ENCODE data around the gene KIAA0513. TPM values are rescaled to one million over a fixed set of nuclear protein-coding genes. Genes with fewer than 3 reads are reported as not detected.
A peak's percentile ranks its signal among the peaks of the same experiment; 100 is the strongest.

KIAA0513 gene, protein sequence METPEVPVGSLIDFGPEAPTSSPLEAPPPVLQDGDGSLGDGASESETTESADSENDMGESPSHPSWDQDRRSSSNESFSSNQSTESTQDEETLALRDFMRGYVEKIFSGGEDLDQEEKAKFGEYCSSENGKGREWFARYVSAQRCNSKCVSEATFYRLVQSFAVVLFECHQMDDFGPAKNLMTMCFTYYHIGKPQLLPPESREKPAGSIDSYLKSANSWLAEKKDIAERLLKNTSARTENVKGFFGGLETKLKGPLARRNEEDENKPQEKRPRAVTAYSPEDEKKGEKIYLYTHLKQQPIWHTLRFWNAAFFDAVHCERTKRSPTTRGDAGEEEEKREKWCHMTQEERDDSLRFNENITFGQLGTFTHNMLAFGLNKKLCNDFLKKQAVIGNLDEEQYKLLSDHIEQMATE
- 10 to 100 TPM in 3 of 4 donors, 1 to 10 TPM in 1; 8.2 to 22.4 (median 21.4) TPM for total RNA-seq

DNA sequence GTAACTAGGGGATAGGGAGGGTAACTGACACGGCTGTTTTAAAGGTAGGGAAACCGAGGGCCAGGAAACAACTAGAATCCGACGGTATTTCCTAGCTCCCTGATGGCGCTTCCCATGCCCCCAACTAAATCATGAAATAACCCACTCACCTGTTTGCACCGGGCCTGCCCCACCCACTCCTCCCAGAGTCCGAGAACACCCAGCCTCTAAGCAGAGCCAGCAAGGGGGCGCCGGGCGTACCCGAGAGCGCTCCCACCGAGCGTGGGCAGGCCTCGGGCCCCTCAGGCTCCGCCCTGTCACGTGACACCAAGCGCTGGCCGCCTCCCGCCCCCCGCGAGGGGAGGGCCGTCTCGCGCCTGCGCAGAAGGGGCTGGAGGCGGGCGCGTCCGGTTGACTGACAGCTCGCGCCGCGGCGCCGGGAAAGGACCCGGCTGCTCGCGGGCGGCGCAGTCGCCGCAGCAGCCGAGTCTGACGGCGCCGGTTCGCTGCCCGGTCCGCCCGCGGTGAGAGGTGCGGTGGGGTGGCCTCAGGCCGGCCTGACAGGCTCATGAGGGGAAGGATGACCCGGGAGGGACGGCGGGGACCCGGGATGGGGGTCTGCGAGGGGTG lies at the start of gene KIAA0513:
Gene KIAA0513 (plus strand): TSS at position 447 of the 609 bp plus-strand sequence. CDS start 39,277 bp downstream, outside the sequence.
- H3K27ac ChIP-seq, result peak within 1 kb of the TSS; percentile 80 to 94 (median 92)
- in situ Hi-C loops (cut with MboI; ENCODE audit: low sequenced_read_pairs in 4 of 4), result no loop called here
- ATAC-seq, result peak; percentile 83 to 85
- intact Hi-C loops (cut with DNase I; ENCODE audit: low total_unique reads), result loop anchor here (2.0 kb wide), 1 partner anchor 17 kb away; the partner anchor contains the start of gene ZDHHC7
- no peaks in the 10 kb centered on the region for H3K36me3 ChIP-seq
- DNase-seq, result peak; percentile 88 to 89
- H3K4me3 ChIP-seq, result peak within 1 kb of the TSS; percentile 76 to 94 (median 86)
- no peaks in the 10 kb centered on the region for H3K27me3 ChIP-seq
- H3K9me3 ChIP-seq, result no peaks in the 10 kb centered on the region
- H3K4me1 ChIP-seq, result peaks cover 22 to 31% of the 10 kb centered on the region in 2 donors
- TF ChIP-seq, protein P1, sequence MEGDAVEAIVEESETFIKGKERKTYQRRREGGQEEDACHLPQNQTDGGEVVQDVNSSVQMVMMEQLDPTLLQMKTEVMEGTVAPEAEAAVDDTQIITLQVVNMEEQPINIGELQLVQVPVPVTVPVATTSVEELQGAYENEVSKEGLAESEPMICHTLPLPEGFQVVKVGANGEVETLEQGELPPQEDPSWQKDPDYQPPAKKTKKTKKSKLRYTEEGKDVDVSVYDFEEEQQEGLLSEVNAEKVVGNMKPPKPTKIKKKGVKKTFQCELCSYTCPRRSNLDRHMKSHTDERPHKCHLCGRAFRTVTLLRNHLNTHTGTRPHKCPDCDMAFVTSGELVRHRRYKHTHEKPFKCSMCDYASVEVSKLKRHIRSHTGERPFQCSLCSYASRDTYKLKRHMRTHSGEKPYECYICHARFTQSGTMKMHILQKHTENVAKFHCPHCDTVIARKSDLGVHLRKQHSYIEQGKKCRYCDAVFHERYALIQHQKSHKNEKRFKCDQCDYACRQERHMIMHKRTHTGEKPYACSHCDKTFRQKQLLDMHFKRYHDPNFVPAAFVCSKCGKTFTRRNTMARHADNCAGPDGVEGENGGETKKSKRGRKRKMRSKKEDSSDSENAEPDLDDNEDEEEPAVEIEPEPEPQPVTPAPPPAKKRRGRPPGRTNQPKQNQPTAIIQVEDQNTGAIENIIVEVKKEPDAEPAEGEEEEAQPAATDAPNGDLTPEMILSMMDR (IDR thresholded peaks at IDR 0.05 in 4 of 5, conservative IDR thresholded peaks at IDR 0.05 in 1 of 5), result peak in 4 of 5 experiments; percentile 29 to 56 (median 38)
- TF ChIP-seq POLR2A (IDR thresholded peaks at IDR 0.05), result peak; percentile 96 to 97

GRCh38 chr16:84979516-84979915 lies 48.1 kb upstream of the KIAA0513 start:
- in situ Hi-C loops (cut with MboI; ENCODE audit: low sequenced_read_pairs in 4 of 4), result loop anchor here in 1 of 4 donors (25.0 kb wide), 1 partner anchor 467 kb away; the partner anchor contains the start of gene MEAK7
- H3K27me3 ChIP-seq, result no peaks in the 10 kb centered on the region

GRCh38 chr16:84982434-84982833 lies 45.2 kb upstream of the KIAA0513 start:
- no peak overlapping the region for H3K4me3 ChIP-seq
- peak overlapping the region; percentile 76 to 82 (median 80) for H3K27ac ChIP-seq
- no peaks in the 10 kb centered on the region for H3K9me3 ChIP-seq
- in situ Hi-C loops (cut with MboI; ENCODE audit: low sequenced_read_pairs in 4 of 4), result loop anchor here in 1 of 4 donors (25.0 kb wide), 1 partner anchor 470 kb away; the partner anchor contains the start of gene MEAK7
- intact Hi-C loops (cut with DNase I; ENCODE audit: low total_unique reads), result loop anchor here (2.0 kb wide), 1 partner anchor 104 kb away; no protein-coding TSS in a partner anchor
- ATAC-seq (peak; percentile 31 to 39), DNase-seq (peak in 1 of 2 donors; percentile 68)
- no peaks in the 10 kb centered on the region for H3K27me3 ChIP-seq
- TF ChIP-seq, protein P1 (IDR thresholded peaks at IDR 0.05 in 4 of 5, conservative IDR thresholded peaks at IDR 0.05 in 1 of 5), result peak in 4 of 5 experiments; percentile 27 to 44 (median 34)
- TF ChIP-seq POLR2A (IDR thresholded peaks at IDR 0.05), result no peak
- H3K36me3 ChIP-seq, result peaks cover 0 to 25% of the 10 kb centered on the region in 2 donors
- H3K4me1 ChIP-seq, result peaks cover 39 to 47% of the 10 kb centered on the region in 2 donors

More at GRCh38 chr16:84979516-84979915, 48.1 kb upstream of the KIAA0513 start:
- ATAC-seq, result no peak
- Histone ChIP-seq H3K9me3 (no peaks in the 10 kb centered on the region), H3K4me1 (peaks cover 13 to 27% of the 10 kb centered on the region in 2 donors), H3K36me3 (peaks cover 0 to 54% of the 10 kb centered on the region in 2 donors), H3K4me3 (no peak overlapping the region), H3K27ac (no peak overlapping the region)
- intact Hi-C loops (cut with DNase I; ENCODE audit: low total_unique reads), result no loop called here
- no peak for DNase-seq
- no peak for TF ChIP-seq POLR2A (IDR thresholded peaks at IDR 0.05)

DNA sequence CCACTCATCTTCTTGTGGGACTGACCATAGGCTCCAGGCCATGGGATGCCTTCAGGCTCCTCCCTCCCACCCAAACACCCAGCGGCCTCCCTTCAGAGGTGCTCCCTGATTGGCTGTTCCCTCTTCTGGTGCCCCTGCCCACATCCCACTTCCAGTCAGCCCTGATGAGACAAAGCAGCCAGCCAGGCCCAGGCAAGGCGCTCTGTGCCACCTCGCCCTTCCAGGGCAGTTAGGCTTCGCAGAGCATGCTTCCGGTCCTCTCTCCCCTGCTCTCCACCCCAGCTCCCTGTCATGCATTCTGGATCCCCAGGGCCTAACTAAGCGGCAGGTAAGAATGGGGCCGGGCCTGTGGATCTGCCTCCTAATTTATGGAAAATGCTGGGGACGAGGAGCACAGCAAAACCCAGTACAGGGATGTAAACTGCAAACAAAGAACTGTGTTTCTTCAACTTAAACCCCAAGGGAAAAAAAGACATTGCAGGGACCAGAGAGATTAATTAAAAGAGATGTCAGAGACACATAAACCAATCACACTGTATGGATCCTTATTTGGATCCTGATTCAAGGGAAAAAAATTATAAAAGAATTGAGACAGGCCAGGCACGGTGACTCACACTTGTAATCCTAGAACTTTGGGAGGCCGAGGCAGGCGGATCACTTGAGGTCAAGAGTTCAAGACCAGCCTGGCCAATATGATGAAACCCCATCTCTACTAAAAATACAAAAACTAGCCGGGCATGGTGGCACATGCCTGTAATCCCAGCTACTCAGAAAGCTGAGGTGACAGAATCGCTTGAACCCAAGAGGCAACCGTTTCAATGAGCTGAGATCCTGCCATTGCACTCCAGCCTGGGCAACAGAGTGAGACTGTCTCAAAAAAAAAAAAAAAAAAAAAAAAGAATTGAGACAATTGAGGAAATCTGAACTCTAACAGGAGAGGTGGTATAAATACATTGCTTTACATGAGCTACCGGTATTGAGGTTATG lies 42.2 kb upstream of the KIAA0513 start:
- Histone ChIP-seq H3K9me3 (no peaks in the 10 kb centered on the region), H3K4me1 (peaks cover 39 to 42% of the 10 kb centered on the region in 2 donors), H3K27ac (peak overlapping the region; percentile 76 to 82 (median 80)), H3K27me3 (no peaks in the 10 kb centered on the region), H3K4me3 (no peak overlapping the region), H3K36me3 (peaks cover 0 to 41% of the 10 kb centered on the region in 2 donors)
- in situ Hi-C loops (cut with MboI; ENCODE audit: low sequenced_read_pairs in 4 of 4), result loop anchor here in 1 of 4 donors (25.0 kb wide), 1 partner anchor 473 kb away; the partner anchor contains the start of gene MEAK7
- DNase-seq (peak; percentile 45 to 81), ATAC-seq (peak; percentile 65 to 77)
- TF ChIP-seq, protein P1 (IDR thresholded peaks at IDR 0.05 in 4 of 5, conservative IDR thresholded peaks at IDR 0.05 in 1 of 5), result no peak
- no peak for TF ChIP-seq POLR2A (IDR thresholded peaks at IDR 0.05)
- intact Hi-C loops (cut with DNase I; ENCODE audit: low total_unique reads), result no loop called here

All from gastrocnemius medialis (tissue), 4 donors.